ENCODE measurements around the gene OR13C8.

DNA sequence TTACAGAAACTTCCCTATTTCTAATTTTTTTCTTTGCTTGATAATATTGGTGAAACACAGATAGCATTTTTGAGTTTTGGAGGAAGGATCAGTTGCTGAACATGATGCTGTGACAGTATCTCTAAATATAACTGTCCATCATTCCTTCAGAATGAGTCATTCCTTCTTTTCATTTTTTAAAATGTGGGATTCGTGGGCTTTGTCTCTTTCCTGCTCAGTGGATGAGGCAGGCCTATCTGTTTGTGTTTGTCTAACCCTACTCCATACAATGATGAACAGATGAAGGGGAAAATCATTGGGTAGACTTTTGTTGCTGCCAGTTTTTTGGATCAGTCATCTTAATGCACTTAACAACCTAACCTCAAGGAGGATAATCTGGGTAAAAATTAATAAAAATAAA is 15.7 kb upstream of the OR13C8 start:
- TF ChIP-seq TAF1 (IDR thresholded peaks at IDR 0.05; ENCODE audit: low read depth): no peak
- TF ChIP-seq, protein P1, sequence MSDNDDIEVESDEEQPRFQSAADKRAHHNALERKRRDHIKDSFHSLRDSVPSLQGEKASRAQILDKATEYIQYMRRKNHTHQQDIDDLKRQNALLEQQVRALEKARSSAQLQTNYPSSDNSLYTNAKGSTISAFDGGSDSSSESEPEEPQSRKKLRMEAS (IDR thresholded peaks at IDR 0.05): no peak
- TF ChIP-seq RAD21 (IDR thresholded peaks at IDR 0.05; ENCODE audit: low read depth): no peak
- no peak for TF ChIP-seq EP300 (IDR thresholded peaks at IDR 0.05; ENCODE audit: borderline replicate concordance)
- TF ChIP-seq TCF12 (IDR thresholded peaks at IDR 0.05; ENCODE audit: low read depth): no peak
- no peak for TF ChIP-seq FOXM1 (IDR thresholded peaks at IDR 0.05; ENCODE audit: borderline replicate concordance, low read depth)
- TF ChIP-seq, protein P2, sequence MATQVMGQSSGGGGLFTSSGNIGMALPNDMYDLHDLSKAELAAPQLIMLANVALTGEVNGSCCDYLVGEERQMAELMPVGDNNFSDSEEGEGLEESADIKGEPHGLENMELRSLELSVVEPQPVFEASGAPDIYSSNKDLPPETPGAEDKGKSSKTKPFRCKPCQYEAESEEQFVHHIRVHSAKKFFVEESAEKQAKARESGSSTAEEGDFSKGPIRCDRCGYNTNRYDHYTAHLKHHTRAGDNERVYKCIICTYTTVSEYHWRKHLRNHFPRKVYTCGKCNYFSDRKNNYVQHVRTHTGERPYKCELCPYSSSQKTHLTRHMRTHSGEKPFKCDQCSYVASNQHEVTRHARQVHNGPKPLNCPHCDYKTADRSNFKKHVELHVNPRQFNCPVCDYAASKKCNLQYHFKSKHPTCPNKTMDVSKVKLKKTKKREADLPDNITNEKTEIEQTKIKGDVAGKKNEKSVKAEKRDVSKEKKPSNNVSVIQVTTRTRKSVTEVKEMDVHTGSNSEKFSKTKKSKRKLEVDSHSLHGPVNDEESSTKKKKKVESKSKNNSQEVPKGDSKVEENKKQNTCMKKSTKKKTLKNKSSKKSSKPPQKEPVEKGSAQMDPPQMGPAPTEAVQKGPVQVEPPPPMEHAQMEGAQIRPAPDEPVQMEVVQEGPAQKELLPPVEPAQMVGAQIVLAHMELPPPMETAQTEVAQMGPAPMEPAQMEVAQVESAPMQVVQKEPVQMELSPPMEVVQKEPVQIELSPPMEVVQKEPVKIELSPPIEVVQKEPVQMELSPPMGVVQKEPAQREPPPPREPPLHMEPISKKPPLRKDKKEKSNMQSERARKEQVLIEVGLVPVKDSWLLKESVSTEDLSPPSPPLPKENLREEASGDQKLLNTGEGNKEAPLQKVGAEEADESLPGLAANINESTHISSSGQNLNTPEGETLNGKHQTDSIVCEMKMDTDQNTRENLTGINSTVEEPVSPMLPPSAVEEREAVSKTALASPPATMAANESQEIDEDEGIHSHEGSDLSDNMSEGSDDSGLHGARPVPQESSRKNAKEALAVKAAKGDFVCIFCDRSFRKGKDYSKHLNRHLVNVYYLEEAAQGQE (IDR thresholded peaks at IDR 0.05; ENCODE audit: low read depth): no peak
- TF ChIP-seq YY1 (IDR thresholded peaks at IDR 0.05; ENCODE audit: low read depth): no peak
- no peak for TF ChIP-seq EGR1 (IDR thresholded peaks at IDR 0.05)
- no peak for TF ChIP-seq CREB1 (IDR thresholded peaks at IDR 0.05; ENCODE audit: low read depth)

Data from Ishikawa (cell line).